GM19351 (cell line): Measurements from ENCODE around the gene SORL1.

ENCODE experiments used
- ATAC-seq: cut with Tn5 transposase; IDR thresholded peaks from one replicate; pipeline ENCODE4 v1.9.1; 2021; ENCODE audit warnings: mild to moderate bottlenecking, moderate library complexity; ENCODE audit not compliant: unreplicated experiment

SORL1 gene

GRCh38 chr11:121524233-121524631, 72.1 kb downstream of the SORL1 start:
- ATAC-seq, result no peak

- ATAC-seq, result no peak
Observed at GRCh38 chr11:121525376-121525775, 73.3 kb downstream of the SORL1 start.

GRCh38 chr11:121530257-121530656, 78.1 kb downstream of the SORL1 start:
- no peak for ATAC-seq

DNA sequence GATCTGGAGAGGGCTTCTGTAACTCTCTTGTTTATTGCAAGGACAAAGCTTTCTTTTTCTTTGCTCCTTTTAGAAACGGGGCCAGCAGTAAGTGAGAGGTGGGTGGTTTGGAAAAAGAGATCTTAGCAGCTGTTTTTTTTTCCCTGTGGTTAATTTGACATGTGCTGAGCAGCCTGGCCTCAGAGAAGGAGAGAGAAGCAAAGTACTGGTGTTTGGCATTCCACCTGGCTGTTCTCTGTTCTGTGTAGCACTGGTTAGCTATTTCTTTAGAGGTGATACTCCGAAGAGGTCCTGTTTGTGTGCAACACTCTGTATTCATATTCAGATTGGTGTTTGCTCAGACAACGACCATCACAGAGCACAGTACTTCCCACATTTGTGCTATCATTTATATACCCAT, 81.5 kb downstream of the SORL1 start:
- no peak for ATAC-seq

- no peak for ATAC-seq
Observed at GRCh38 chr11:121534131-121535093, 82.3 kb downstream of the SORL1 start.

DNA sequence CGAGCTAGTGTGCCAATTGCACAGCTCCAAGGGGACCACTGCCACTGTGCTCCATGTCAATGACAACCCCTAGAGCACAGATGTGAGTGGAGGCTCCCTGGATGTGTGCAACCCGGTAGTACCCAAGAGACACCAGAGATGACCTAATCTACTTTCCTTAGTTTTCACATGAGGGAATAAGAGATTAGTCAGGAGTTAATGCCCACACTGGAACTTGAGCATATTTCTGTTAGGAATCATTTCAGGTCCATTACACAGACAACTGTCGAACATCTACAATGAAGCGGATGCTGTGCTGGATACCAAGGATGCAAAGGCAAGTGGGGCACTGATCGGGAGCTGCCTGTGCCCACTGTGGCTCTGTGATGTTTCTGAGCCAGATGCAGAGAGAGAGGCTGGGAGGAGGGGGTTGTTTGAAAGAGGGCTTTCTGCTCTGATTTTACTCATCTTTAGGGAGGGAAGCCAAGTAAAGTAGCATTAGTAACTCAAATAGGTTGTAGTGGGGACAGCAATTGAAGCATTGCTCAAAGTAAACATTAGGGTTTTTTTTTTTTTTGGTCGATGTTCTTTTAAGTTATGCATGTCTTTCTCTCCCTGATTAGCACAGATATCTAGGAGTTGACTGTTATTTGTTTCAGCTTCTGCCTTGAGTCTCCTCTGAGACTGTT, 83.1 kb downstream of the SORL1 start:
- ATAC-seq, result no peak

DNA sequence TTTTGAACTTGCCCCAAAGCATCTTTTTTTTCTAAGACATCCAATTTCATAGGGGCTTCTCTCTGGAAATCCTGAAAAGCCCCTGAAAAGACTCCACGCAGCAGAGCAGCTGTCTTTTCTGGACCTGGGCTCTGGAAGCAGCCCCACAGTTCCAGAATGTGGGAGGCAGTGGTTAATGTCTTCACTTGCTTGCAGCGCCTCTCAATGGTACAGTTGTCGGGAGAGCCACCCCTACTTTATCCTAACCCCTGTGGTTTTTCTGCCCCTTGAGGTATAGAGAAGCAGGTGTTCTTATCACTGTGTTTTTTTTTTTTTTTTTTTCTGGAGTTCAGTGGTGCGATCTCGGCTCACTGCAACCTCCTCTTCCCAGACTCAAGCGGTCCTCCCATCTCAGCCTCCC, 84.0 kb downstream of the SORL1 start:
- ATAC-seq, result no peak

- peak; percentile 92 for ATAC-seq
Observed at GRCh38 chr11:121538054-121538453, 85.9 kb downstream of the SORL1 start.

DNA sequence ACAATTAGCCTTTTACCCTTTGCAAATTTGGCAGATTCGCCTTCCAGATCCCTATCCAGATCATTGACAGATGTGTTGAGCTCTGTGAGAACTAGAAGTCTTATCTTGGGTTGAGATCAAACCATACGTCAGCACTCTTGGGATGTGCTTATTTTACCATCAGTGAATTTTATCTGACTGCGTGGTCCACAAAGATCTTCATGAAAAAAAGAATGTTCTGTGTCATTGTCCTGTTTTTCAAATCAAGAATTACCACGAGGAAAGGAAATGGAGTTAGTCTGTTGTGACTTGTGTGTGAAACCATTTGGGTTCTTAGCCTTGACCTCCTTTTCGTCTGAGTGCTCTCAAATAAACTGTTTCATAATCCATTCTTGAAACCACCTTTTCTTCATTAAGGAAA, 86.9 kb downstream of the SORL1 start:
- ATAC-seq, result no peak

- no peak for ATAC-seq
Observed at GRCh38 chr11:121540627-121541026, 88.5 kb downstream of the SORL1 start.

DNA sequence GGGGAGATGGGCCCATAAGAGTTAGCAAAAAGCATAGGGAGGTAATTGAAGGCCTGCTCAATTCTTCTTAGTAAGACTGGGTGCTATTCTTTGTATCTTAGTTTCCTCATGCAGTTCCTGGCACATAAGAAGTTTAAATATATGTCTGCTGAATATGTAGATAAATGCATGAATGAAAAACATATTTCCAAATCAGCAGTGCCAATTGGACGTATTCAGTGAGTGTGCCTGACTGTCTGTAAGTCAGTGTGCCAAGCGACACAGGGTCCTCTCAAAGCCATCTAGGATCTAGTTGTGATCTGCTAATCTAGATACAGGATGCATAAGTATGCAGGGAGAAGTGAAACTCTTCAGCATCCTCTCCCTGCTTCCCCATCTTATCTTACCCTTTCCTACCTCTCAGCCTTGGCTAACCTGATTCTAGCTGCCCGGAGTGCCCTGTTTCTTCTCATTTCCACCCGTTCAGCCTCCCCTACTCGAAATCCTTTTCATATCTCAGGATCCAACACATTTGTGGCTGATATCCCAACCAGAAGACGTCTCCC, 91.8 kb downstream of the SORL1 start:
- no peak for ATAC-seq

DNA sequence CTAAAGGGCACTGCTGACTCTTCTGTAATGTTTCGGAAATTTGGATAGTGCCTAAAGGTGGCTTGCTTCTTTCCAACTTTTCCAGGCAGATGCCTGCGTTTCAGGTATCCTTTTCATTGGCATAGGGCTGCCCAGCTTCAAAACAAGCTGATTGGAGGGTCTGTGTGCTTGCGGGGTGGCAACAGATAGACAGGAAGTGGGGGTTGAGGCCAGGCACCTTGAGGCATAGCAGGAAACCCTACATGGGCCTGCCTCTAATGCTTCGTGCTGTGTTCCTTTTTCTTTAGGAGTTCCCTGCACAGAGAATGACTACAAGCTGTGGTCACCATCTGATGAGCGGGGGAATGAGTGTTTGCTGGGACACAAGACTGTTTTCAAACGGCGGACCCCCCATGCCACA, 92.8 kb downstream of the SORL1 start:
- no peak for ATAC-seq

- no peak for ATAC-seq
Observed at GRCh38 chr11:121547574-121547973, 95.5 kb downstream of the SORL1 start.

DNA sequence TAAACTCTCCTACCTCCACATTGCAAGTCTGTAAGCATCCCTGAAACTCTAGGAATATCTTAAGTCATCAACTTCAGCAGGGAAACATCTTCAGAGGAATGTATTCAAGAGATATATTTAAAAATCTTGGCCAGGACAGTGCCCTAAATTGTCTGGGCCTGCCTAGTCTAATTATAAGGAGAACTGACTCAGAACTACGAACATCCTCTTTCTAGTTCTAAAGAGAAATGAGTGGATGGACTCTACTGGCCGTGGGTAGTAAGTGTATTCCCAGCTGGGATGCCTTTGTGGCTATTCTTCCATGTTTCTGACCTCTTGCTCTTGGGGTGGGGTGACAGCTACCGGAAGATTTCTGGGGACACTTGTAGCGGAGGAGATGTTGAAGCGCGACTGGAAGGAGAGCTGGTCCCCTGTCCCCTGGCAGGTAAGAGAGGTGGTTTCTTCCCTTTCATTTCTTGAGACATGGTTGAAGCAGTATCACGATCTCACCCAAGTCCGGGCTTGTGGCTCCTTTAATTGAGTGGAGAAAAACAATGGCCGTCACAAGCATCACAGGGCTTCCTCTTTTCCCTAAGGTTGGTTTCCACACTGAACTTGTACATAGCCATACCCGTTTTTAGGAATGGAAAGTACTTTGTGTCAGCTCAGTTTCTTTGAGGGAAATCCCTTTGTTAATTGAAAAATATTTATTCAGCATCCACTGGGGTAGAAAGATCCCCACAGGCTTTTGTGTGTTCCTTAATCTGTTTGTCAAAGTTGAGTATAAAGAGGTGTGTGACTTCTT, 98.3 kb downstream of the SORL1 start:
- ATAC-seq, result no peak

DNA sequence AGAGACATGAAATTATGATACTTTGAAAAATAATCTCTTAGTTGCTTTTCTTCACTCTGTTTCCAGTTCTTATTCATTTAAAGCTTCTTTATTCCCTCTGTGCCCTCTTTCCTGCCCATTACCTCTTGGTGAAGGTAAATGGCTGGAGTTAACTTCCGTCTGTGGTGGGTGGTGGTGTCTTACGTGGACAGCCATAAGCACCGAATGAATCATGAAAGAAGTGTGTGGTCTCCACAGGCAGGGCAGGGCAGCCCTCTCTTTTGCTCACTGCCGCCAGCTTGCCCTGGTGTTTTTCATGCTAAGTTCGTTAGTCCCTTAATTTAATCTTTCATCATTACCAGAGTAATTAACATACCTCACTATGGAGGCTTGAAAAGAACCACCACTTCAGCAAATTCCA, 99.3 kb downstream of the SORL1 start:
- no peak for ATAC-seq

DNA sequence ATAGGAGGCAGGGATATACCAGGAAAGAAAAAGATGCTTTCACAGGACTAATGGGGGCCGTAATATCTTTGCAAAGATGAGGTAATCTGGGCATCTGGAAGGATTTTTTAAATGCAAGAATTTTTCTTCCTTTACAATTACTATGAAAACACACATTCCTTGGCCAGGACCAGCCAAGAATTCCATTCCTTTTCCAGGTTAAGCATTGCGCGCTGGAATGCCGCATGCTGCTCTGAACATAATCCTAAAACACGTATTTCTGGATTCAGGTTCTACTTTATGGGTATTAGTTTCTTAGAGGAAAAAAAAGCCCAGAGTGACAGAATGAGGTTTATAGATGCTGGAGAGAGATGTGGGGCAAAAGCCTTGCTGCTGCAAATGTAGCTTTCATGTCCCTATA, 100.0 kb downstream of the SORL1 start:
- ATAC-seq, result no peak

DNA sequence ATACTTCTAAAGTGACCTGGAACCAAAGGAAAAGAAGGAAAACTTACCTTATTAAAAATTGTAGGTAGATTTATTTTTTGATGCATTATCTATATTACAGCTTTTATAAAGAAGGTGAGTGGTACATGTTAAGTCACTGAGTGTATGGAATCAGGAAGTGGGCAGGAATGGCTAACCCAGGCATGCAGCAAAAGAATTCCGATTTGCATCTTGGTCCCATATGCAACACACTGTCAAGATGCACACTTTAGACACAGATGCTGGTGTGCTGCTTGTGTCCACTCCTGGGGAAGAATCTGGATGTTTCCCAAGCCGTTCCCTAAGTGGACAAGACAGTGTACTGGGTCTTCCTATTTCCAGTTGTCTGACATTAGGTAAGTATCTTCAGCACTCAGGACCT, 100.5 kb downstream of the SORL1 start:
- ATAC-seq, result no peak

- no peak for ATAC-seq
Observed at GRCh38 chr11:121553389-121553788, 101.3 kb downstream of the SORL1 start.

DNA sequence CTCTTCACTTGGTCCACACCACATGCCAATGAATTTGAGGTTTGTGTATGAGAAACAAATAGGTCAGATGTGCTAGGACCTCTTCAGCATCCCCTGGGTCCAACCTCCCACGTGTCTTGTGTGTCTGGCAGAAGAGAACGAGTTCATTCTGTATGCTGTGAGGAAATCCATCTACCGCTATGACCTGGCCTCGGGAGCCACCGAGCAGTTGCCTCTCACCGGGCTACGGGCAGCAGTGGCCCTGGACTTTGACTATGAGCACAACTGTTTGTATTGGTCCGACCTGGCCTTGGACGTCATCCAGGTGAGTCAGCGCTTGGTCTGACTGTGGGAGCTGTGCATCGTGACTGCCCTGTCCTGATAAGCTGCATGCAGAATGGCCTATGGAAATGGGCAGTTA, 101.7 kb downstream of the SORL1 start:
- no peak for ATAC-seq

DNA sequence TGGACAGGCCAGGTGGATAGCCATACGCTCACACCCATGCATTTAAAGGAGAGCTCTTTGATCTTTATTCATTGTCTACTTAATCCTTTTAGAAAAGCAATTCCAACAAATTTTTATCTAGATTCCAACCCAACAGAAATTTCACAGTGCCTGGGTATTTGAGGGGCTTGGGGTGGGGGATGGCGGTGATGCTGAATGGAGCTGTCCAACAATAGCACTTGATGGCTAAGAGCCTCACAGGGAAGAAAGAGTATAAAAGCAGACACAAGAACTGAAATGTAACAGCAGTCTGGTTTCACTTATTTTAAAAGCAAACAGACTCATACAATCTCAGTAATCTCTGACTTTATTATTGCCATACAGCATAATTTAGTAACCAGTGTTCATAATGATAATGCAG, 102.4 kb downstream of the SORL1 start:
- ATAC-seq, result no peak

DNA sequence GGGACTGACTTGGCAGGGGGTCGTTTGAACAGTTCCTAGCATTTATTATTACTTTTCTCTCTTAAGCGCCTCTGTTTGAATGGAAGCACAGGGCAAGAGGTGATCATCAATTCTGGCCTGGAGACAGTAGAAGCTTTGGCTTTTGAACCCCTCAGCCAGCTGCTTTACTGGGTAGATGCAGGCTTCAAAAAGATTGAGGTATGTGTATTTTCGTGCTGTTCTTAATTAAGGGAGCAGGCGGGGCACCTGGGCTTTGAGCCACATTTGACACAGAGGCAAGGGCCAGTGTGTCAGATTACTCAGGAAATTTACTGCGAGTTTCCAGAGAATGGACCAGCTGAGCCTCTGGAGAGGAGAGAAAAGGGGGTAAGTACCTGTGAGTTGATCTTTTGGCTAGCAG, 103.0 kb downstream of the SORL1 start:
- no peak for ATAC-seq
